Calu3 (cell line): Measurements from ENCODE around the gene ARHGAP40. TPM values are rescaled to one million over a fixed set of nuclear protein-coding genes. Genes with fewer than 3 reads are reported as not detected.

Experiments used
- BruUV-seq: library from RNA; stranded (reverse); fragments of 400-500 nt; replicated peaks from 2 replicates; lab custom pipeline; 2021; lab: Mats Ljungman, UMichigan
- CTCF ChIA-PET: fragments of 300-600 bp; sonication (Branson Sonifier 250); formaldehyde crosslinking; loops from one replicate; lab custom pipeline; 2022; ENCODE audit warnings: antibody characterized with exemption; lab: Charles Lee
- DNase-seq: peaks from one replicate; pipeline ENCODE4 v3.0.0; 2022
- H3K27ac Mint-ChIP-seq: one replicate; pipeline ENCODE4 v1.8.0; 2022; ENCODE audit warnings: mixed read lengths; ENCODE audit not compliant: unreplicated experiment
- H3K27me3 Mint-ChIP-seq: one replicate; pipeline ENCODE4 v1.8.0; 2022; ENCODE audit warnings: mixed read lengths; ENCODE audit not compliant: unreplicated experiment
- H3K36me3 Mint-ChIP-seq: one replicate; pipeline ENCODE4 v1.8.0; 2022; ENCODE audit warnings: mild to moderate bottlenecking, moderate library complexity, mixed read lengths; ENCODE audit not compliant: insufficient read depth, unreplicated experiment
- H3K4me1 Mint-ChIP-seq: one replicate; pipeline ENCODE4 v1.8.0; 2022; ENCODE audit warnings: mild to moderate bottlenecking, low read depth, mixed read lengths; ENCODE audit not compliant: unreplicated experiment
- H3K4me3 Mint-ChIP-seq: one replicate; pipeline ENCODE4 v1.8.0; 2022; ENCODE audit warnings: mild to moderate bottlenecking, low read depth, moderate library complexity, mixed read lengths; ENCODE audit not compliant: unreplicated experiment
- H3K9me3 Mint-ChIP-seq: one replicate; pipeline ENCODE4 v1.8.0; 2022; ENCODE audit warnings: low read depth, mixed read lengths; ENCODE audit not compliant: unreplicated experiment
- intact Hi-C: fragments of 100-400 bp; cut with micrococcal nuclease; formaldehyde crosslinking; loops from one replicate; pipeline ENCODE4 v1.10.0; 2022; ENCODE audit not compliant: unreplicated experiment
- total RNA-seq: library from RNA; stranded (reverse); gene quantifications from 2 replicates; pipeline ENCODE4 v1.2.3, GENCODE V29; 2022
- TF ChIP-seq, protein P1 (sequence below): fragments of 200-600 bp; IDR thresholded peaks from one replicate; pipeline ENCODE4 v1.8.0; 2022; ENCODE audit warnings: antibody characterized with exemption; ENCODE audit not compliant: unreplicated experiment

ARHGAP40 gene
- total RNA-seq, 1 experiment from 2014 or later = 8.3 TPM

DNA sequence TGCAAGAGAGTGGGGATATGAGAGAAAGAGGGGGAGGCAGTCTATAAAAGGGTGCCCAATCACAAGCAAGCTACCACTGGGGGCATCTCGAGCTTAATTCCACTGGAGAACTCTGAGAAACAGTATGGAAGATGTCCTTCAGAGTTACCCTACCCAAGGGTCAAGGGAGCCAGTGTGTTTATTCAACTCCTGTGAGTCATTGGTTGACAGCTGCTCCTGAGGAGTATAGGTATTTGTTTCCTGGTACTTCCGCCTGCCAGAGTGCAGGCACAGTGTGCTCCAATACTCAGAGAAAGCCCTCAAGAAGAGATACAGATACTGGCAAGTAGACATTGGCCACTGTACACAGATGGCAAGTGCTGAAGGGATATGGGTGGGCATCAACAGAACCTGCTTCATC is 49.5 kb downstream of the ARHGAP40 start:
- H3K36me3 Mint-ChIP-seq = no peaks in the 10 kb centered on the region
- peaks cover 13% of the 10 kb centered on the region for H3K27me3 Mint-ChIP-seq
- H3K27ac Mint-ChIP-seq = no peak overlapping the region
- peak; percentile 51 for DNase-seq
- TF ChIP-seq, protein P1, sequence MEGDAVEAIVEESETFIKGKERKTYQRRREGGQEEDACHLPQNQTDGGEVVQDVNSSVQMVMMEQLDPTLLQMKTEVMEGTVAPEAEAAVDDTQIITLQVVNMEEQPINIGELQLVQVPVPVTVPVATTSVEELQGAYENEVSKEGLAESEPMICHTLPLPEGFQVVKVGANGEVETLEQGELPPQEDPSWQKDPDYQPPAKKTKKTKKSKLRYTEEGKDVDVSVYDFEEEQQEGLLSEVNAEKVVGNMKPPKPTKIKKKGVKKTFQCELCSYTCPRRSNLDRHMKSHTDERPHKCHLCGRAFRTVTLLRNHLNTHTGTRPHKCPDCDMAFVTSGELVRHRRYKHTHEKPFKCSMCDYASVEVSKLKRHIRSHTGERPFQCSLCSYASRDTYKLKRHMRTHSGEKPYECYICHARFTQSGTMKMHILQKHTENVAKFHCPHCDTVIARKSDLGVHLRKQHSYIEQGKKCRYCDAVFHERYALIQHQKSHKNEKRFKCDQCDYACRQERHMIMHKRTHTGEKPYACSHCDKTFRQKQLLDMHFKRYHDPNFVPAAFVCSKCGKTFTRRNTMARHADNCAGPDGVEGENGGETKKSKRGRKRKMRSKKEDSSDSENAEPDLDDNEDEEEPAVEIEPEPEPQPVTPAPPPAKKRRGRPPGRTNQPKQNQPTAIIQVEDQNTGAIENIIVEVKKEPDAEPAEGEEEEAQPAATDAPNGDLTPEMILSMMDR = no peak
- peaks cover 4% of the 10 kb centered on the region for H3K9me3 Mint-ChIP-seq
- intact Hi-C loops = no loop called here
- no TSS peak for BruUV-seq
- no peak overlapping the region for H3K4me3 Mint-ChIP-seq
- H3K4me1 Mint-ChIP-seq = no peaks in the 10 kb centered on the region
- CTCF ChIA-PET = interaction anchor here (0.6 to 1.1 kb wide), 3 partner anchors 42 to 475 kb away, joined by 3 to 4 read pairs (median 3); no protein-coding TSS in a partner anchor

DNA sequence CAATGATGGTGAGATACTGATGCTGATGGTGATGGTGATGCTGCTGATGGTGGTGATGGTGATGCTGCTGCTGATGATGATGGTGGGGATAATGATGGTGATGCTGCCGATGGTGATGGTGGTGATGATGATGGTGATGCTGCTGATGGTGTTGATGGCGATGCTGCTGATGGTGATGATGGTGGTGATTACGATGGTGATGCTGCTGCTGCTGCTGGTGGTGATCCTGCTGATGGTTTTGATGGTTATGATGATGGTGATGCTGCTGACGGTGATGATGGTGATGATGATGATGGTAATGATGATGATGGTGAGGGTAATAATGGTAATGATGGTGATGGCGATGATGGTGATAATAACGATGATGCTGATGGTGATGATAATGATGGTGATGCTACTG is 50.0 kb downstream of the ARHGAP40 start:
- Mint-ChIP-seq H3K4me1 (no peaks in the 10 kb centered on the region), H3K27ac (no peak overlapping the region), H3K9me3 (peaks cover 4% of the 10 kb centered on the region), H3K36me3 (no peaks in the 10 kb centered on the region), H3K27me3 (peaks cover 17% of the 10 kb centered on the region), H3K4me3 (no peak overlapping the region)
- TF ChIP-seq, protein P1 = no peak
- CTCF ChIA-PET = interaction anchor here (0.9 to 1.1 kb wide), 2 partner anchors 41 to 78 kb away, joined by 3 to 4 read pairs; no protein-coding TSS in a partner anchor
- no TSS peak for BruUV-seq
- no peak for DNase-seq
- intact Hi-C loops = no loop called here

DNA sequence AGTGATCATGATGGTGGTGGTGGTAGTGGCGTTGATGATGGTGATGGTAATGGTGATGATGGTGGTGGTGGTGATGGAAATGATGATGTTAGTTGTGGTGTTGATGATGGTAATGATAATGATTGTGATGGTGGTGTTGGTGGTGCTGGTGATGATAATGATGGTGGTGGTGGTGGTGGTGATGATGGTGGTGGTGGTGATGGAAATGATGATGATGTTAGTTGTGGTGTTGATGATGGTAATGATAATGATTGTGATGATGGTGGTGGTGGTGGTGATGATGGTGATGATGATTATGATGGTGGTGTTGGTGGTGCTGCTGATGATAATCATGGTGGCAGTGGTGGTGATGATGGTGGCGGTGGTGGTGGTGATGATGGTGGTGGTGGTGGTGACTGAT is 51.4 kb downstream of the ARHGAP40 start:
- Mint-ChIP-seq H3K27me3 (peaks cover 32% of the 10 kb centered on the region), H3K4me1 (no peaks in the 10 kb centered on the region), H3K36me3 (no peaks in the 10 kb centered on the region), H3K4me3 (no peak overlapping the region), H3K27ac (no peak overlapping the region), H3K9me3 (peaks cover 4% of the 10 kb centered on the region)
- no peak for DNase-seq
- intact Hi-C loops = no loop called here
- TF ChIP-seq, protein P1 = no peak
- CTCF ChIA-PET = no interaction called here
- no TSS peak for BruUV-seq

DNA sequence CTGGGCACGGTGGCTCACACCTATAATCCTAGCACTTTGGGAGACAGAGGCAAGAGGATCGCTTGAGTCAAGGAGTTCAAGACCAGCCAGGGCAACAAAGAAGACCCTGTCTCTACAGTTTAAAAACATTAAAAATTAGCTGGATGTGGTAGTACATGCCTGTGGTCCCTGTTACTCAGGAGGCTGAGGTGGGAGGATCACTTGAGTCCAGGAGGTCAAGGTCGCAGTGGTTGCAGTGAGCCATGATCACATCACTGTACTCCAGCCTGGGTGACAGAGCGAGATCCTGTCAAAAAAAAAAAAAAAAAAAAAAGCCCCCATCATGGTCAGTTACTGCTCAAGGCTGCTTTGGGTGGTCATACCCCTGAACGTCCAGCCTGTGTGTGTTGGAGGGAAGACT is 55.8 kb downstream of the ARHGAP40 start:
- intact Hi-C loops = no loop called here
- Mint-ChIP-seq H3K27ac (no peak overlapping the region), H3K4me3 (no peak overlapping the region), H3K36me3 (no peaks in the 10 kb centered on the region), H3K27me3 (peaks cover 69% of the 10 kb centered on the region), H3K9me3 (peaks cover 4% of the 10 kb centered on the region), H3K4me1 (no peaks in the 10 kb centered on the region)
- CTCF ChIA-PET = interaction anchor here (0.5 kb wide), 1 partner anchor 10 kb away, joined by 5 read pairs; no protein-coding TSS in a partner anchor
- no peak for DNase-seq
- no TSS peak for BruUV-seq
- TF ChIP-seq, protein P1 = no peak
